K562 (cell line): ENCODE results near the gene NECAB3. TPM values are rescaled to one million over a fixed set of nuclear protein-coding genes. Genes with fewer than 3 reads are reported as not detected.

Experiments
- ATAC-seq: fragments of 200-7000 bp; cut with Tn5 transposase; 3 replicates; pipeline ENCODE4 v1.9.1; 2020; ENCODE audit warnings: moderate library complexity
- BruUV-seq: library from RNA; stranded (reverse); fragments of 400-500 nt; replicated peaks from 2 replicates; lab custom pipeline; 2021; lab: Mats Ljungman, UMichigan
- CTCF ChIA-PET: fragments of 300-600 bp; formaldehyde crosslinking; extraction: SDS; loops from one replicate; lab custom pipeline; 2021; ENCODE audit warnings: low intra/inter-chr PET ratio; lab: Yijun Ruan, JAX
- POLR2A ChIA-PET: fragments of 300-600, 350-650 bp; sonication (Branson Sonifier 250); formaldehyde crosslinking; extraction: SDS; loops from one replicate; lab custom pipeline; 2021; ENCODE audit warnings: antibody characterized with exemption, inconsistent platforms; lab: Yijun Ruan, JAX
- DNase-seq, 4 experiments: peaks; one replicate each; pipeline versions ENCODE4 v3.0.0 to v3.0.0-alpha.2; 2011 to 2018; ENCODE audit warnings: low spot score in 3 of 4, mixed read lengths in 3 of 4; ENCODE audit errors: extremely low read depth in 1 of 4
- FAIRE-seq: peaks from 2 replicates; lab custom pipeline; 2011; peaks lifted over from hg19 to GRCh38; lab: Jason Lieb, UNC
- H2AFZ ChIP-seq: 2 replicates; pipeline ENCODE4 v1.6.0; 2011; ENCODE audit warnings: low read depth, low read length, control low read depth, inconsistent platforms
- H3K27ac ChIP-seq: fragments of 200-600 bp; 3 replicates; pipeline ENCODE4 v1.8.0; 2011; ENCODE audit warnings: low read depth, mild to moderate bottlenecking, control low read depth, inconsistent platforms, low read length, moderate library complexity, mixed read lengths; ENCODE audit errors: extremely low read depth
- H3K27me3 ChIP-seq, 2 experiments: fragments of 300-600 bp in 1 of 2; 2 replicates in 1 of 2; 3 replicates in 1 of 2; pipeline versions ENCODE4 v1.6.0 to v1.8.0; 2011; ENCODE audit warnings: inconsistent platforms in 2 of 2, low read length in 2 of 2, mild to moderate bottlenecking in 1 of 2, mixed read lengths in 1 of 2, moderate library complexity in 1 of 2; ENCODE audit not compliant: control insufficient read depth in 2 of 2, insufficient read depth in 2 of 2
- H3K36me3 ChIP-seq: fragments of 300-600 bp; 3 replicates; pipeline ENCODE4 v1.8.0; 2011; ENCODE audit warnings: mild to moderate bottlenecking, low read length, inconsistent platforms; ENCODE audit not compliant: control insufficient read depth, insufficient read depth
- H3K4me1 ChIP-seq, 2 experiments: fragments of 200-600 bp in 1 of 2; replicated peaks in 1 of 2; 2 replicates in 1 of 2; 3 replicates in 1 of 2; pipeline versions ENCODE4 v1.5.1 to v1.8.0; 2011; ENCODE audit warnings: inconsistent platforms in 2 of 2, low read length in 2 of 2, mild to moderate bottlenecking in 1 of 2, mixed read lengths in 1 of 2, moderate library complexity in 1 of 2; ENCODE audit not compliant: control insufficient read depth in 2 of 2, insufficient read depth in 2 of 2
- H3K4me2 ChIP-seq: 2 replicates; pipeline ENCODE4 v1.6.1; 2011; ENCODE audit warnings: low read length, control low read depth, inconsistent platforms, mixed read lengths; ENCODE audit not compliant: insufficient read depth
- H3K4me3 ChIP-seq: fragments of 200-600 bp; sonication (generic), shearing (Covaris generic); 2 replicates; pipeline ENCODE4 v1.5.1; 2016; ENCODE audit warnings: control low read depth, inconsistent platforms
- H3K79me2 ChIP-seq: fragments of 200-600 bp; 3 replicates; pipeline ENCODE4 v1.8.0; 2011; ENCODE audit warnings: low read length, inconsistent platforms; ENCODE audit not compliant: control insufficient read depth, insufficient read depth
- H3K9ac ChIP-seq, 2 experiments: 2 replicates each; pipeline versions ENCODE4 v1.6.0 to v1.6.1; 2011; ENCODE audit warnings: low read depth in 2 of 2, low read length in 2 of 2, control low read depth in 1 of 2, inconsistent platforms in 1 of 2, mild to moderate bottlenecking in 1 of 2, mixed read lengths in 1 of 2; ENCODE audit not compliant: insufficient read depth in 1 of 2
- H3K9me1 ChIP-seq: one replicate; pipeline ENCODE4 v1.6.0; 2011; ENCODE audit warnings: inconsistent platforms, mild to moderate bottlenecking, low read length, moderate library complexity; ENCODE audit not compliant: control insufficient read depth, insufficient read depth
- H3K9me3 ChIP-seq: replicated peaks from 2 replicates; pipeline ENCODE4 v1.5.1; 2011; ENCODE audit warnings: low read depth, low read length, inconsistent platforms; ENCODE audit not compliant: control insufficient read depth, insufficient read depth
- H4K20me1 ChIP-seq: replicated peaks from 2 replicates; pipeline ENCODE4 v1.6.1; 2011; ENCODE audit warnings: low read length, inconsistent platforms, mixed read lengths; ENCODE audit not compliant: control insufficient read depth, insufficient read depth
- BHLHE40 ChIP-seq: IDR thresholded peaks from 2 replicates; pipeline ENCODE4 v1.6.1; 2011; ENCODE audit warnings: low read length, improper control_type of control experiment
- CC2D1A ChIP-seq: fragments of 450-650 bp; IDR thresholded peaks from 2 replicates; pipeline ENCODE4 v1.6.1; 2017; ENCODE audit warnings: mild to moderate bottlenecking
- MCM3 ChIP-seq: fragments of 450-650 bp; IDR thresholded peaks from 2 replicates; pipeline ENCODE4 v1.6.1; 2016
- POLR3G ChIP-seq: IDR thresholded peaks from 2 replicates; pipeline ENCODE4 v1.6.1; 2011; ENCODE audit not compliant: insufficient read length, insufficient replicate concordance; ENCODE audit errors: extremely low read depth
- SMARCE1 ChIP-seq: fragments of 450-650 bp; IDR thresholded peaks from 2 replicates; pipeline ENCODE4 v1.7.1; 2016; ENCODE audit warnings: mild to moderate bottlenecking
- TBL1XR1 ChIP-seq, 2 experiments: IDR thresholded peaks; 2 replicates each; pipeline ENCODE4 v1.6.1; 2012; ENCODE audit warnings: improper control_type of control experiment in 2 of 2, low read length in 2 of 2, mild to moderate bottlenecking in 1 of 2
- ZHX1 ChIP-seq: fragments of 150-350 bp; conservative IDR thresholded peaks from 2 replicates; pipeline ENCODE4 v1.6.1; 2014; ENCODE audit warnings: low read length
- ZNF184 ChIP-seq: sonication (generic); formaldehyde crosslinking; IDR thresholded peaks from 2 replicates; pipeline ENCODE4 v1.5.0; 2020; ENCODE audit warnings: missing genetic modification reagents
- WGBS: fragments of 100-300 bp; shearing (Covaris generic); methylation state at CpG from one replicate; pipeline ENCODE4 v1.1.6; 2016; ENCODE audit warnings: low coverage, mixed read lengths; ENCODE audit not compliant: insufficient coverage; ENCODE audit errors: missing lambda C conversion rate; 5-methylcytosine and 5-hydroxymethylcytosine counted together
- in situ Hi-C: fragments of 300-500 bp; cut with MboI; formaldehyde crosslinking; loops from 4 replicates; pipeline ENCODE4 v1.15.0; 2018; ENCODE audit warnings: inconsistent platforms, mixed read lengths
- intact Hi-C: fragments of 100-400 bp; cut with micrococcal nuclease; formaldehyde crosslinking; loops from 2 replicates; pipeline ENCODE4 v1.14.2; 2022
- polyA plus RNA-seq, 8 experiments: library from polyadenylated mRNA; depleted of rRNA in 4 of 8; stranded (reverse) in 5 of 8; unstranded in 3 of 8; fragments of >200 nt; fragmentation: Nextera tagmentation in 2 of 8; fragmentation: Illumina TruSeq in 1 of 8; extraction: Ambion mirVana in 2 of 8; extraction: Trizol in 1 of 8; gene quantifications; 2 replicates each; pipeline versions ENCODE4 v1.2.1 to v1.2.3, GENCODE V29; 2011 to 2014; ENCODE audit warnings: inconsistent platforms in 1 of 8, missing spikeins in 1 of 8
- total RNA-seq, 7 experiments: library from RNA; depleted of rRNA in 6 of 7; stranded (reverse); fragments of >200 nt in 6 of 7; fragmentation: Illumina TruSeq in 2 of 7; extraction: Trizol in 2 of 7; gene quantifications; 2 replicates each; pipeline versions ENCODE4 v1.2.1 to v1.2.3, GENCODE V29; 2011 to 2021; ENCODE audit warnings: low replicate concordance in 1 of 7

Gene NECAB3
- total and polyA plus RNA-seq, 9 of the 15 experiments (the other 6 are each of a cell fraction or from before 2014, with no cell fraction given) = 0.94 to 63.3 (median 31.5) TPM

- no peak for TF ChIP-seq ZHX1
- no peak for TF ChIP-seq POLR3G
- no peak for TF ChIP-seq CC2D1A
- no peak for TF ChIP-seq TBL1XR1 (IDR thresholded peaks at IDR 0.05; ENCODE audit: low read length in 2 of 2)
- no peak for TF ChIP-seq SMARCE1
- TF ChIP-seq BHLHE40 = no peak
These were observed 62.2 kb downstream of the NECAB3 start (continued) for GRCh38 chr20:33612001-33612400.

GRCh38 chr20:33611106-33611505 lies 63.1 kb downstream of the NECAB3 start:
- 78% methylated on average over 5 of the region's 5 CpGs for whole genome bisulfite sequencing
- H3K27ac ChIP-seq = no peak overlapping the region
- H3K9ac ChIP-seq = no peak overlapping the region
- H4K20me1 ChIP-seq = no peaks in the 10 kb centered on the region
- intact Hi-C loops = no loop called here
- H2AFZ ChIP-seq = no peak overlapping the region
- H3K4me3 ChIP-seq = no peak overlapping the region
- ATAC-seq (no peak), FAIRE-seq (no peak), DNase-seq (no peak)
- H3K79me2 ChIP-seq = no peaks in the 10 kb centered on the region
- in situ Hi-C loops = no loop called here
- no peak overlapping the region for H3K4me2 ChIP-seq
- no peaks in the 10 kb centered on the region for H3K9me3 ChIP-seq
- H3K36me3 ChIP-seq = peaks cover 55% of the 10 kb centered on the region
- ChIA-PET CTCF (no interaction called here), POLR2A (no interaction called here)
- no peaks in the 10 kb centered on the region for H3K9me1 ChIP-seq
- H3K27me3 ChIP-seq = no peaks in the 10 kb centered on the region
- no TSS peak for BruUV-seq
- no peaks in the 10 kb centered on the region for H3K4me1 ChIP-seq
- TF ChIP-seq MCM3 (no peak), ZNF184 (CRISPR knock-in tag) (no peak)
